Keratinocyte (primary cell): ENCODE data around the gene VPS13A. TPM values are rescaled to one million over a fixed set of nuclear protein-coding genes. Genes with fewer than 3 reads are reported as not detected.

ENCODE experiments used
- DNase-seq: peaks from one replicate; pipeline ENCODE4 v3.0.0-alpha.2; 2011; ENCODE audit warnings: low read depth, missing footprints, low spot score
- FAIRE-seq: peaks from 2 replicates; lab custom pipeline; 2011; peaks lifted over from hg19 to GRCh38; lab: Jason Lieb, UNC
- H2AFZ ChIP-seq: 2 replicates; pipeline ENCODE4 v1.6.0; 2012; ENCODE audit warnings: low read length, control low read depth, inconsistent platforms; ENCODE audit not compliant: control insufficient read depth
- H3K27ac ChIP-seq: 2 replicates; pipeline ENCODE4 v1.5.1; 2011; ENCODE audit warnings: low read length; ENCODE audit not compliant: control insufficient read depth, insufficient read depth
- H3K27me3 ChIP-seq: 3 replicates; pipeline ENCODE4 v1.6.0; 2011; ENCODE audit warnings: low read length; ENCODE audit not compliant: control insufficient read depth, insufficient read depth; ENCODE audit errors: extremely low read depth
- H3K36me3 ChIP-seq, 2 experiments: 2 replicates in 1 of 2; 3 replicates in 1 of 2; pipeline ENCODE4 v1.5.1; 2011; ENCODE audit warnings: low read length in 2 of 2, mild to moderate bottlenecking in 1 of 2; ENCODE audit not compliant: control insufficient read depth in 2 of 2, insufficient read depth in 2 of 2; ENCODE audit errors: extremely low read depth in 1 of 2
- H3K4me1 ChIP-seq: 3 replicates; pipeline ENCODE4 v1.5.1; 2011; ENCODE audit warnings: low read length; ENCODE audit not compliant: control insufficient read depth, insufficient read depth; ENCODE audit errors: extremely low read depth
- H3K4me2 ChIP-seq: 3 replicates; pipeline ENCODE4 v1.6.0; 2011; ENCODE audit warnings: low read depth, low read length; ENCODE audit not compliant: control insufficient read depth, insufficient read depth; ENCODE audit errors: extremely low read depth
- H3K4me3 ChIP-seq, 3 experiments: fragments of 200-600 bp in 1 of 3; sonication (generic) in 1 of 3; 2 replicates in 2 of 3; 3 replicates in 1 of 3; pipeline ENCODE4 v1.5.1; 2011 to 2016; ENCODE audit warnings: low read length in 3 of 3, mild to moderate bottlenecking in 3 of 3, control low read depth in 2 of 3, inconsistent platforms in 1 of 3, low read depth in 1 of 3, mixed read lengths in 1 of 3, mixed run types in 1 of 3, moderate library complexity in 1 of 3; ENCODE audit not compliant: control insufficient read depth in 2 of 3, insufficient read depth in 2 of 3; ENCODE audit errors: extremely low read depth in 1 of 3
- H3K79me2 ChIP-seq: 2 replicates; pipeline ENCODE4 v1.6.0; 2012; ENCODE audit warnings: low read length; ENCODE audit not compliant: control insufficient read depth, insufficient read depth
- H3K9ac ChIP-seq: 3 replicates; pipeline ENCODE4 v1.6.0; 2011; ENCODE audit warnings: low read length; ENCODE audit not compliant: control insufficient read depth, insufficient read depth; ENCODE audit errors: extremely low read depth
- H3K9me1 ChIP-seq: 3 replicates; pipeline ENCODE4 v1.6.0; 2011; ENCODE audit warnings: low read length; ENCODE audit not compliant: control insufficient read depth, insufficient read depth; ENCODE audit errors: extremely low read depth
- H3K9me3 ChIP-seq: 2 replicates; pipeline ENCODE4 v1.5.1; 2012; ENCODE audit warnings: low read depth, low read length; ENCODE audit not compliant: control insufficient read depth
- H4K20me1 ChIP-seq: 3 replicates; pipeline ENCODE4 v1.6.0; 2011; ENCODE audit warnings: low read length; ENCODE audit not compliant: control insufficient read depth, insufficient read depth; ENCODE audit errors: extremely low read depth
- EZH2 ChIP-seq: IDR thresholded peaks from one replicate; pipeline ENCODE4 v1.6.1; 2012; ENCODE audit warnings: inconsistent platforms, mild to moderate bottlenecking, low read length, moderate library complexity
- dilution Hi-C: fragments of 300-500 bp; cut with MboI; formaldehyde crosslinking; loops from one replicate; pipeline ENCODE4 v1.7.0; 2020; ENCODE audit warnings: low sequenced_read_pairs; ENCODE audit not compliant: extremely low pct_ligation_motif_present
- polyA plus RNA-seq, 5 experiments: library from polyadenylated mRNA; depleted of rRNA in 3 of 5; stranded (reverse) in 3 of 5; stranded (forward) in 1 of 5; unstranded in 1 of 5; fragments of >200 nt; gene quantifications; 1 replicate in 1 of 5; 2 replicates in 3 of 5; 3 replicates in 1 of 5; pipeline versions ENCODE4 v1.2.1 to v1.2.3, GENCODE V29; 2011 to 2012; ENCODE audit warnings: missing spikeins in 2 of 5, low read depth in 1 of 5, low replicate concordance in 1 of 5
- TF ChIP-seq, protein P1 (sequence below), 3 experiments: IDR thresholded peaks in 1 of 3; conservative IDR thresholded peaks in 1 of 3; optimal IDR thresholded peaks in 1 of 3; 2 replicates in 2 of 3; 3 replicates in 1 of 3; pipeline versions ENCODE3 to v1.5.1; 2011; ENCODE audit warnings: low read length in 3 of 3, mild to moderate bottlenecking in 3 of 3, moderate library complexity in 2 of 3, control low read depth in 1 of 3, inconsistent platforms in 1 of 3; ENCODE audit not compliant: insufficient read depth in 2 of 3; ENCODE audit errors: extremely low read depth in 1 of 3

VPS13A gene
- polyA plus RNA-seq, 1 donor (not counting 4 experiments of a cell fraction or from before 2014, with no cell fraction given), result 55.3 TPM

DNA sequence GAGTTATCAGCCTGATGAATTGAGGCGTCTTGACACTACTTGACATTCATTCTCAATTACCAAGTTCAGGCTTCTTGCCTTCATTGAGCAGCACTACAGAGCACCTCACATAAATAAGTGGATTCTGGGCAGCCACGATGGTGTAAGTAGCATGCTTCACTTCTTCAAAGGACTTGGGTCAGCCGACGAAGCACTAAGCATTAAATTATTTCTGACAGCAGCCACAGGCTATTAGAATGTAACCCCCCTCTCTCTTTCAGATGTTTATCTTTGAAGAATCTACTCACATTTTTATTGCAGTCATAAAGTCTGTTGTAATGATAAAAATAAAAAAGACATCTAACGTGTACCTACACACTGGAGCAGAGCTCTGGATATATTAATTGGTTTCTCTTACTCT is 45.9 kb upstream of the VPS13A start:
- H2AFZ ChIP-seq, result no peak overlapping the region
- H3K27ac ChIP-seq, result no peak overlapping the region
- no peaks in the 10 kb centered on the region for H4K20me1 ChIP-seq
- H3K79me2 ChIP-seq, result no peaks in the 10 kb centered on the region
- FAIRE-seq, result no peak
- H3K9me1 ChIP-seq, result no peaks in the 10 kb centered on the region
- no peaks in the 10 kb centered on the region for H3K4me1 ChIP-seq
- DNase-seq, result no peak
- dilution Hi-C loops, result no loop called here
- TF ChIP-seq EZH2, result no peak
- TF ChIP-seq, protein P1, sequence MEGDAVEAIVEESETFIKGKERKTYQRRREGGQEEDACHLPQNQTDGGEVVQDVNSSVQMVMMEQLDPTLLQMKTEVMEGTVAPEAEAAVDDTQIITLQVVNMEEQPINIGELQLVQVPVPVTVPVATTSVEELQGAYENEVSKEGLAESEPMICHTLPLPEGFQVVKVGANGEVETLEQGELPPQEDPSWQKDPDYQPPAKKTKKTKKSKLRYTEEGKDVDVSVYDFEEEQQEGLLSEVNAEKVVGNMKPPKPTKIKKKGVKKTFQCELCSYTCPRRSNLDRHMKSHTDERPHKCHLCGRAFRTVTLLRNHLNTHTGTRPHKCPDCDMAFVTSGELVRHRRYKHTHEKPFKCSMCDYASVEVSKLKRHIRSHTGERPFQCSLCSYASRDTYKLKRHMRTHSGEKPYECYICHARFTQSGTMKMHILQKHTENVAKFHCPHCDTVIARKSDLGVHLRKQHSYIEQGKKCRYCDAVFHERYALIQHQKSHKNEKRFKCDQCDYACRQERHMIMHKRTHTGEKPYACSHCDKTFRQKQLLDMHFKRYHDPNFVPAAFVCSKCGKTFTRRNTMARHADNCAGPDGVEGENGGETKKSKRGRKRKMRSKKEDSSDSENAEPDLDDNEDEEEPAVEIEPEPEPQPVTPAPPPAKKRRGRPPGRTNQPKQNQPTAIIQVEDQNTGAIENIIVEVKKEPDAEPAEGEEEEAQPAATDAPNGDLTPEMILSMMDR (optimal IDR thresholded peaks at IDR 0.05 in 1 of 3, IDR thresholded peaks at IDR 0.05 in 1 of 3, conservative IDR thresholded peaks at IDR 0.05 in 1 of 3; ENCODE audit: extremely low read depth in 1 of 3, insufficient read depth in 2 of 3, low read length in 3 of 3), result no peak
- no peaks in the 10 kb centered on the region for H3K36me3 ChIP-seq
- H3K27me3 ChIP-seq, result peaks cover 6% of the 10 kb centered on the region
- no peak overlapping the region for H3K4me3 ChIP-seq
- no peak overlapping the region for H3K9ac ChIP-seq
- H3K9me3 ChIP-seq, result no peaks in the 10 kb centered on the region
- H3K4me2 ChIP-seq, result no peak overlapping the region

DNA sequence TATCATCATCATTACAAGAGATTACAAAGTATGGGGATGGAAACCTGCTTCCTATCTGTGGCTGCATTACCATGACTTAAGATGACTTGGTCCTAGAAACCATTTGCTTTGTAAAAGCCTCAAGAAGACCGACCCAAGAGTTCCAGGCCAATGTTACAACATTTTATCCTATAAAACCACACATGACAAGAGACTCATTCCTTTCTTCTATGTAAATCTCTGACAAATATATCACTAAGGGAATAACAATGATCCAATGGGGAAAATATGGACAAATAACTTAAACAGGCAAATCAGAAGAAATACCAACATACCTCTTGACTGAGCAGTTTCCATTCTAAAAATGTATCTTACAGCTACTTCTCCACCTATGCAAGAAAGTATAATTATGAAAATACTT is 44.3 kb upstream of the VPS13A start:
- Histone ChIP-seq H3K4me3 (no peak overlapping the region), H3K79me2 (no peaks in the 10 kb centered on the region), H3K9me3 (no peaks in the 10 kb centered on the region), H3K9ac (no peak overlapping the region), H3K9me1 (no peaks in the 10 kb centered on the region), H3K27me3 (peaks cover 6% of the 10 kb centered on the region), H3K36me3 (no peaks in the 10 kb centered on the region), H4K20me1 (no peaks in the 10 kb centered on the region), H2AFZ (no peak overlapping the region), H3K4me1 (no peaks in the 10 kb centered on the region), H3K27ac (no peak overlapping the region), H3K4me2 (no peak overlapping the region)
- TF ChIP-seq, protein P1 (optimal IDR thresholded peaks at IDR 0.05 in 1 of 3, IDR thresholded peaks at IDR 0.05 in 1 of 3, conservative IDR thresholded peaks at IDR 0.05 in 1 of 3; ENCODE audit: extremely low read depth in 1 of 3, insufficient read depth in 2 of 3, low read length in 3 of 3), result no peak
- no peak for TF ChIP-seq EZH2
- dilution Hi-C loops, result no loop called here
- DNase-seq (no peak), FAIRE-seq (no peak)
